Erythroblast (primary cell): Measurements from ENCODE around the gene PPFIBP1.

ENCODE experiments used
- GATA1 ChIP-seq: IDR thresholded peaks from 2 replicates; pipeline ENCODE4 v1.6.1; 2011; ENCODE audit warnings: low read depth, mild to moderate bottlenecking, control low read depth, low read length, moderate library complexity
- POLR2A ChIP-seq: IDR thresholded peaks from 2 replicates; pipeline ENCODE4 v1.6.1; 2011; ENCODE audit warnings: mild to moderate bottlenecking, low read length

- TF ChIP-seq POLR2A: no peak
- TF ChIP-seq GATA1: no peak
Measured at GRCh38 chr12:27618836-27619235, 94.8 kb downstream of the PPFIBP1 start.
